Endothelial cell of umbilical vein (primary cell): ENCODE data around the gene HIP1. TPM values are rescaled to one million over a fixed set of nuclear protein-coding genes. Genes with fewer than 3 reads are reported as not detected.

Experiments used
- BruUV-seq: library from RNA; stranded (reverse); fragments of 400-500 nt; replicated peaks from 2 replicates; lab custom pipeline; 2021; lab: Mats Ljungman, UMichigan
- CTCF ChIA-PET: fragments of 300-600, 350-600 bp; sonication (Branson Sonifier 250); formaldehyde crosslinking; loops from one replicate; lab custom pipeline; 2021; ENCODE audit warnings: antibody characterized with exemption, inconsistent platforms; lab: Charles Lee
- POLR2A ChIA-PET: fragments of 300-600, 350-600 bp; sonication (Branson Sonifier 250); formaldehyde crosslinking; loops from one replicate; lab custom pipeline; 2021; ENCODE audit warnings: antibody characterized with exemption, inconsistent platforms; lab: Charles Lee
- DNase-seq: peaks from one replicate; pipeline ENCODE4 v3.0.0-alpha.2; 2011; ENCODE audit warnings: low read depth, low spot score
- FAIRE-seq: peaks from 2 replicates; lab custom pipeline; 2011; peaks lifted over from hg19 to GRCh38; lab: Jason Lieb, UNC
- H2AFZ ChIP-seq: 2 replicates; pipeline ENCODE4 v1.6.0; 2012; ENCODE audit warnings: low read depth, low read length, control low read depth, inconsistent platforms
- H3K27ac ChIP-seq: 2 replicates; pipeline ENCODE4 v1.5.1; 2011; ENCODE audit warnings: low read depth, mild to moderate bottlenecking, control low read depth, low read length, moderate library complexity; ENCODE audit not compliant: insufficient read depth
- H3K27me3 ChIP-seq, 2 experiments: 2 replicates each; pipeline versions ENCODE4 v1.6.0 to v1.6.1; 2011; ENCODE audit warnings: low read length in 2 of 2, mixed read lengths in 1 of 2; ENCODE audit not compliant: control insufficient read depth in 2 of 2, insufficient read depth in 2 of 2
- H3K36me3 ChIP-seq, 2 experiments: 2 replicates in 1 of 2; 3 replicates in 1 of 2; pipeline ENCODE4 v1.5.1; 2011; ENCODE audit warnings: low read length in 2 of 2, mild to moderate bottlenecking in 1 of 2, moderate library complexity in 1 of 2; ENCODE audit not compliant: control insufficient read depth in 2 of 2, insufficient read depth in 2 of 2; ENCODE audit errors: extremely low read depth in 1 of 2
- H3K4me1 ChIP-seq: 3 replicates; pipeline ENCODE4 v1.5.1; 2011; ENCODE audit warnings: mild to moderate bottlenecking, low read length; ENCODE audit not compliant: control insufficient read depth, insufficient read depth; ENCODE audit errors: extremely low read depth
- H3K4me2 ChIP-seq: 2 replicates; pipeline ENCODE4 v1.6.1; 2011; ENCODE audit warnings: low read length, control low read depth, mixed read lengths; ENCODE audit not compliant: insufficient read depth
- H3K4me3 ChIP-seq, 3 experiments: fragments of 200-600 bp in 1 of 3; sonication (generic), shearing (Covaris generic) in 1 of 3; replicated peaks in 1 of 3; 2 replicates each; pipeline ENCODE4 v1.5.1; 2011 to 2016; ENCODE audit warnings: control low read depth in 3 of 3, low read length in 3 of 3, mild to moderate bottlenecking in 2 of 3, inconsistent platforms in 1 of 3, low read depth in 1 of 3, moderate library complexity in 1 of 3; ENCODE audit not compliant: insufficient read depth in 1 of 3
- H3K79me2 ChIP-seq: 2 replicates; pipeline ENCODE4 v1.6.0; 2012; ENCODE audit warnings: low read length, inconsistent platforms; ENCODE audit not compliant: control insufficient read depth, insufficient read depth
- H3K9ac ChIP-seq: replicated peaks from 2 replicates; pipeline ENCODE3; 2011; ENCODE audit warnings: low read length, control low read depth; ENCODE audit not compliant: insufficient read depth; ENCODE audit errors: extremely low read depth
- H3K9me1 ChIP-seq: replicated peaks from 3 replicates; pipeline ENCODE4 v1.6.0; 2011; ENCODE audit warnings: mild to moderate bottlenecking, low read length; ENCODE audit not compliant: control insufficient read depth, insufficient read depth; ENCODE audit errors: extremely low read depth
- H3K9me3 ChIP-seq: replicated peaks from 2 replicates; pipeline ENCODE4 v1.5.1; 2012; ENCODE audit warnings: low read length, inconsistent platforms; ENCODE audit not compliant: control insufficient read depth, insufficient read depth
- H4K20me1 ChIP-seq: replicated peaks from 2 replicates; pipeline ENCODE3; 2011; ENCODE audit warnings: mild to moderate bottlenecking, low read length; ENCODE audit not compliant: control insufficient read depth, insufficient read depth; ENCODE audit errors: extremely low read depth
- CTCF ChIP-seq, 2 donors: IDR thresholded peaks; 1 replicate in 1 of 2; 2 replicates in 1 of 2; pipeline ENCODE4 v1.5.1; 2011; ENCODE audit warnings: low read length in 2 of 2, mild to moderate bottlenecking in 2 of 2, moderate library complexity in 2 of 2, control low read depth in 1 of 2, inconsistent platforms in 1 of 2, low read depth in 1 of 2; ENCODE audit not compliant: insufficient read depth in 1 of 2; ENCODE audit errors: extremely low read depth in 1 of 2
- EZH2 ChIP-seq: IDR thresholded peaks from 2 replicates; pipeline ENCODE4 v1.6.1; 2012; ENCODE audit warnings: borderline replicate concordance, low read depth, mild to moderate bottlenecking, moderate library complexity, low read length, inconsistent platforms; ENCODE audit not compliant: severe bottlenecking
- FOS ChIP-seq: IDR thresholded peaks from 2 replicates; pipeline ENCODE4 v1.6.1; 2011; ENCODE audit warnings: mild to moderate bottlenecking, low read length, moderate library complexity, borderline replicate concordance; ENCODE audit not compliant: insufficient read depth
- GATA2 ChIP-seq: IDR thresholded peaks from 2 replicates; pipeline ENCODE4 v1.7.0; 2011; ENCODE audit warnings: low read depth, mild to moderate bottlenecking, moderate library complexity, mixed read lengths, low read length; ENCODE audit not compliant: insufficient read length, insufficient read depth
- JUN ChIP-seq: IDR thresholded peaks from 2 replicates; pipeline ENCODE4 v1.6.1; 2011; ENCODE audit warnings: borderline replicate concordance, low read depth; ENCODE audit not compliant: insufficient read length, insufficient read depth
- MAX ChIP-seq: IDR thresholded peaks from 2 replicates; pipeline ENCODE4 v1.6.1; 2011; ENCODE audit not compliant: insufficient read depth, insufficient read length
- MYC ChIP-seq: IDR thresholded peaks from one replicate; pipeline ENCODE4 v1.6.1; 2011; ENCODE audit warnings: mild to moderate bottlenecking, low read depth, low read length
- POLR2A ChIP-seq: IDR thresholded peaks from 2 replicates; pipeline ENCODE4 v1.6.1; 2012; ENCODE audit warnings: low read depth, mild to moderate bottlenecking, control low read depth, low read length
- POLR2AphosphoS5 ChIP-seq: IDR thresholded peaks from 2 replicates; pipeline ENCODE4 v1.6.1; 2012; ENCODE audit warnings: low read depth, mild to moderate bottlenecking, control low read depth, low read length, moderate library complexity; ENCODE audit not compliant: insufficient read depth
- dilution Hi-C: fragments of 300-500 bp; cut with MboI; formaldehyde crosslinking; loops from one replicate; pipeline ENCODE4 v1.15.0; 2019; ENCODE audit warnings: low sequenced_read_pairs; ENCODE audit not compliant: extremely low pct_ligation_motif_present
- intact Hi-C: fragments of 100-400 bp; cut with micrococcal nuclease; formaldehyde crosslinking; loops from one replicate; pipeline ENCODE4 v1.10.0; 2022
- polyA plus RNA-seq, 4 experiments: library from polyadenylated mRNA; depleted of rRNA in 3 of 4; stranded (reverse) in 3 of 4; unstranded in 1 of 4; fragments of >200 nt; gene quantifications; 2 replicates each; pipeline versions ENCODE4 v1.2.1 to v1.2.3, GENCODE V29; 2011 to 2012; ENCODE audit warnings: missing spikeins in 1 of 4
- total RNA-seq: library from RNA; stranded (reverse); gene quantifications from 2 replicates; pipeline ENCODE4 v1.2.3, GENCODE V29; 2021

Gene HIP1
- total and polyA plus RNA-seq, 2 donors (not counting 3 experiments of a cell fraction or from before 2014, with no cell fraction given), result 23.7 to 47.6 TPM

- Histone ChIP-seq H3K4me3 (no peak overlapping the region), H3K9me3 (no peaks in the 10 kb centered on the region), H3K27ac (no peak overlapping the region), H3K4me1 (no peaks in the 10 kb centered on the region), H3K9me1 (no peaks in the 10 kb centered on the region), H3K27me3 (no peaks in the 10 kb centered on the region), H3K9ac (no peak overlapping the region), H3K79me2 (no peaks in the 10 kb centered on the region), H4K20me1 (no peaks in the 10 kb centered on the region), H2AFZ (no peak overlapping the region), H3K36me3 (no peaks in the 10 kb centered on the region), H3K4me2 (no peak overlapping the region)
- no TSS peak for BruUV-seq
- intact Hi-C loops, result loop anchor here (5.0 kb wide), 1 partner anchor 114 kb away; no protein-coding TSS in a partner anchor
- dilution Hi-C loops, result no loop called here
- CTCF ChIA-PET, result interaction anchor here (0.8 to 1.9 kb wide), 19 partner anchors 10 to 264 kb away, joined by 3 to 12 read pairs (median 3); partner anchors contain the start of genes CCL26 and HIP1
- POLR2A ChIA-PET, result interaction anchor here (0.7 kb wide), 1 partner anchor 214 kb away, joined by 5 read pairs; no protein-coding TSS in a partner anchor
- no peak for DNase-seq
- TF ChIP-seq POLR2A (no peak), FOS (no peak), GATA2 (no peak), MAX (no peak), MYC (no peak), EZH2 (no peak), JUN (no peak), CTCF (IDR thresholded peaks at IDR 0.05; ENCODE audit: extremely low read depth in 1 of 2, insufficient read depth in 1 of 2, low read depth in 1 of 2, low read length in 2 of 2) (no peak), POLR2AphosphoS5 (no peak)
- peak; percentile 12 for FAIRE-seq
Observed at GRCh38 chr7:75756206-75756990, 17.7 kb upstream of the HIP1 start.
